Activated CD4-positive, alpha-beta T cell treated with anti-CD3 and anti-CD28 coated beads, Interleukin-2, amount 50 U/mL, for 16 hours (primary cell): Measurements from ENCODE around the gene ENC1.
"Not testable (repeated sequence)": the region's sequence is repeated elsewhere in the genome, so short reads cannot be mapped to it uniquely, and the experiment has no call there.

Experiments
- DNase-seq: peaks from one replicate; pipeline ENCODE4 v3.0.0-alpha.2; 2020

Gene ENC1

GRCh38 chr5:74640450-74640953 lies at the start of gene ENC1:
TSS of gene ENC1 (minus strand) at chr5:74640728. CDS start at chr5:74636485, 4,243 bp downstream.
- peak; percentile 83 for DNase-seq

GRCh38 chr5:74686962-74687751 lies 46.6 kb upstream of the ENC1 start:
- DNase-seq: no peak

- peak; percentile 12 for DNase-seq
Observed at GRCh38 chr5:74685979-74686631, 45.6 kb upstream of the ENC1 start.

GRCh38 chr5:74684900-74685851 lies 44.6 kb upstream of the ENC1 start, which contains the start of gene HEXB:
TSS of gene HEXB (plus strand) at chr5:74685233. CDS start at chr5:74685261, 28 bp downstream.
- DNase-seq: peak; percentile 89

GRCh38 chr5:74679966-74680365 lies 39.4 kb upstream of the ENC1 start:
- no peak for DNase-seq

- DNase-seq: not testable (repeated sequence)
Observed at GRCh38 chr5:74679300-74679699, 38.8 kb upstream of the ENC1 start.

- DNase-seq: not testable (repeated sequence)
Observed at GRCh38 chr5:74678123-74678522, 37.6 kb upstream of the ENC1 start.

GRCh38 chr5:74676466-74676865 lies 35.9 kb upstream of the ENC1 start:
- not testable (repeated sequence) for DNase-seq

- no peak for DNase-seq
Observed at GRCh38 chr5:74673011-74673790, 32.7 kb upstream of the ENC1 start.

GRCh38 chr5:74672215-74672877 lies 31.8 kb upstream of the ENC1 start:
- DNase-seq: no peak

GRCh38 chr5:74670396-74671038 lies 30.0 kb upstream of the ENC1 start:
- DNase-seq: no peak

GRCh38 chr5:74669821-74670220 lies 29.3 kb upstream of the ENC1 start:
- no peak for DNase-seq

- no peak for DNase-seq
Observed at GRCh38 chr5:74667396-74667795, 26.9 kb upstream of the ENC1 start.

- no peak for DNase-seq
Observed at GRCh38 chr5:74665816-74666215, 25.3 kb upstream of the ENC1 start.

GRCh38 chr5:74665273-74665672 lies 24.7 kb upstream of the ENC1 start:
- no peak for DNase-seq

- no peak for DNase-seq
Observed at GRCh38 chr5:74664551-74664950, 24.0 kb upstream of the ENC1 start.

GRCh38 chr5:74660873-74661272 lies 20.3 kb upstream of the ENC1 start:
- no peak for DNase-seq

GRCh38 chr5:74660140-74660539 lies 19.6 kb upstream of the ENC1 start:
- no peak for DNase-seq

GRCh38 chr5:74659172-74659571 lies 18.6 kb upstream of the ENC1 start:
- DNase-seq: no peak

- DNase-seq: no peak
Observed at GRCh38 chr5:74657165-74657564, 16.6 kb upstream of the ENC1 start.

- no peak for DNase-seq
Observed at GRCh38 chr5:74655716-74656115, 15.2 kb upstream of the ENC1 start.
